HG02840 (cell line): ENCODE data around the gene SLC35D1.
"Not testable (repeated sequence)": the region's sequence is repeated elsewhere in the genome, so short reads cannot be mapped to it uniquely, and the experiment has no call there.

Experiments used
- ATAC-seq: cut with Tn5 transposase; IDR thresholded peaks from one replicate; pipeline ENCODE4 v1.9.1; 2021; ENCODE audit warnings: mild to moderate bottlenecking, moderate library complexity, moderate number of reproducible peaks; ENCODE audit not compliant: unreplicated experiment, low FRiP score

SLC35D1 gene

GRCh38 chr1:66996018-66996682 lies 57.8 kb downstream of the SLC35D1 start:
- ATAC-seq, result peak; percentile 53

- ATAC-seq, result no peak
These were observed 60.9 kb downstream of the SLC35D1 start for GRCh38 chr1:66993076-66993475.

GRCh38 chr1:66985835-66986234 lies 68.1 kb downstream of the SLC35D1 start:
- ATAC-seq, result no peak

GRCh38 chr1:66984491-66984890 lies 69.5 kb downstream of the SLC35D1 start:
- ATAC-seq, result peak; percentile 83

GRCh38 chr1:66982561-66983260 lies 71.2 kb downstream of the SLC35D1 start:
- ATAC-seq, result peak; percentile 40

DNA sequence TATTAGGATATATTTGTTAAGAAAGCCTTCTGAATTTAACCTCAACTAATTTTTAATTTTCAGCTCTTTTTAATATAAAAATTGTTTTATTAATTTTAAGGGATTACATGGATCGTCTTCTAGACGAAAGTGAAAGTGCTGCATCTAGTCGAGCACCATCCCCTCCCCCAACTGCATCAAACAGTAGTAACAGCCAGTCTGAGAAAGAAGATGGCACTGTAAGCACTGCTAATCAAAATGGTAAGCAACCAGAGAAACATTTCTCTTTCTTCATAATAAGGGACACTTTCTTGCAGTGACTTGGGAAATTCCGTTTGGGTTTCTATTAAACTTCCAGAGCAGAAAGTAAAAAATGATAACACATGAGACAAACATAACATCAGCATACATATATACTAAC lies 72.3 kb downstream of the SLC35D1 start:
- ATAC-seq, result no peak

DNA sequence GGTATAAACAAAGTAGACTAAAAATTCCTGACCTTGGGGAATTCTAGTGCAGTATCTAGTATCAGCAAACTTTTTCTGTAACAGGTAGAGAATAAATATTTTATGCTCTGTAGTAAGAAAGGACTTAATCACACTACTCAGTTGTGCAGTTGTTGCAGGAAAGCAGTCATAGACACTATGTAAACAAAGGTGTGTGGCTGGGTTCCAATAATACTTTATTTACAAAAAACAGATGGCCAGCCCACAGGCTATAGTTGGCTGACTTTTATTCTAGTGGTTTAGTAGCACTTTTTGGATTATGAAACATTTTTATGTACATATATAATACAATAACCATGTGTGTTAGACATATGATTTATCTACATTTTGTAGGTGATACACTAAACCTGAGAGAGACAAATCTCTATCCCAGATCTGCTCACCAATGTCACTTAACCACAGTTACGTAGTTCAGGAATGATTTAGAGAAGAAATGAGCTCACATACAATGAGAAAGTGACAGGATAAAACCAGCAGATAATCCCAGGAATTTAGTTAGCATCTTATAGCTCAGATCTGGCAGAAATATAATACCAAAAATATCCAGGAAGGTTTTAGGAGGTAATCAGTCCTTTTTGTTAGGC lies 73.1 kb downstream of the SLC35D1 start:
- ATAC-seq, result no peak

DNA sequence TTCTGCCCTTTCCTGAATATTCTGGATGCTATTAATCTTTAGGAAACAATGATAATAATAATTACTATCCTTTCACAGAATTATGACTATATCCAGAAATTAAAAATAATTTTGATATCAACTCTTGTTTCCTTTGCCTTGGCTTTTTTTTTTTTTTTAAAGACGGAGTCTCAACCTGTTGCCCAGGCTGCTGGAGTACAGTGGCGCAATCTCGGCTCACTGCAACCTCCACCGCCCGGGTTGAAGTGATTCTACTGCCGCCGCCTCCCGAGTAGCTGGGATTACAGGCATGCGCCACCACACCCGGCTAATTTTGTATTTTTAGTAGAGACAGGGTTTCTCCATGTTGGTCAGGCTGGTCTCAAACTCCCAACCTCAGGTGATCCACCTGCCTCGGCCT lies 74.3 kb downstream of the SLC35D1 start:
- not testable (repeated sequence) for ATAC-seq

GRCh38 chr1:66978201-66978600 lies 75.7 kb downstream of the SLC35D1 start:
- no peak for ATAC-seq

DNA sequence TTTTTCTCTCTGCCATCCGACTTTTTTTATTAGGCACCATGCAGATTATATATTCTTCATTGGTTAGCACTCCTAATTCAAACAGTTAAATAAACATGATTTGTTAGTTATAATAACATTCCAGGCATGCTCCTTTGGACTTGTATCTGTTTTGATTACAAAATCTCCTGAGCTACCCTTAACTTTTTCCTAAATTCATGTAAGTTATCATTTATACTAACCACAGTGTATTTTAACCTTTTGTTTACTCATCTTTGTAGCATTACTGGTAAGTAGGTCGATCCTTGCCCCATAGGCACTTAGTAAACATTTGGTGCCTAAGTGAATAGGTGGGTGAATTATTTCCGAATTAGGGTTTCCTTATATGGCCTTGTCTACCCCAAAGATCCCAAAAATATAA lies 85.4 kb downstream of the SLC35D1 start:
- ATAC-seq, result no peak

DNA sequence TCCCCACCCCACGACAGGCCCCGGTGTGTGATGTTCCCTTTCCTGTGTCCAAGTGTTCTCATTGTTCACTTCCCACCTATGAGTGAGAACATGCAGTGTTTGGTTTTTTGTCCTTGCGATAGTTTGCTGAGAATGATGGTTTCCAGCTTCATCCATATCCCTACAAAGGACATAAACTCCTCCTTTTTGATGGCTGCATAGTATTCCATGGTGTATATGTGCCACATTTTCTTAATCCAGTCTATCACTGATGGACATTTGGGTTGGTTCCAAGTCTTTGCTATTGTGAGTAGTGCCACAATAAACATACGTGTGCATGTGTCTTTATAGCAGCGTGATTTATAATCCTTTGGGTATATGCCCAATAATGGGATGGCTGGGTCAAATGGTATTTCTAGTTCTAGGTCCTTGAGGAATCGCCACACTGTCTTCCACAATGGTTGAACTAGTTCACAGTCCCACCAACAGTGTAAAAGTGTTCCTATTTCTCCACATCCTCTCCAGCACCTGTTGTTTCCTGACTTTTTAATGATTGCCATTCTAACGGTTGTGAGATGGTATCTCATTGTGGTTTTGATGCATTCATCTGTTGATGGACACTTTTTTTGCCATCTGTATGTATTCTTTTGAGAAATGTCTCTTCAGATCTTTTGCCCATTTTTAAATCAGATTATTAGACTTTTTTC lies 87.6 kb downstream of the SLC35D1 start:
- not testable (repeated sequence) for ATAC-seq

DNA sequence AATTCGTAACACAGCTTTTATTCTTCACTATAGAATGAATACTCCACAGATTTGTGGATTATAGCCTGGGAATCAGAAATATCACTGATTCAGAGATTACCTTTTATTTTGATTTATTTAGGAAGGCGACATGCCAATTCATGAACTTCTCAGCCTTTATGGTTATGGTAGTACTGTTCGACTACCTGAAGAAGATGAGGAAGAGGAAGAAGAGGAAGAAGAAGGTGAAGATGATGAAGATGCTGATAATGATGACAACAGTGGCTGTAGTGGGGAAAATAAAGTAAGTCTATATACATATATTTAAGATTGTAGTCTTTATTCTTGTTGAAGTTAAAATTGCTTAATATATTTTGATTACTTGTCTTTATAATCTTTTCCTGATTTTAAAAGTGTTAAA lies 96.0 kb downstream of the SLC35D1 start:
- ATAC-seq, result no peak

- ATAC-seq, result peak; percentile 76
These were observed 99.7 kb downstream of the SLC35D1 start for GRCh38 chr1:66954208-66954607.

GRCh38 chr1:66951513-66951912 lies 102.4 kb downstream of the SLC35D1 start:
- ATAC-seq, result no peak
